WTC11 (cell line): Measurements from ENCODE around the gene ARG1.

Source experiments
- ATF1 ChIP-seq: sonication (generic); formaldehyde crosslinking; IDR thresholded peaks from 2 replicates; pipeline ENCODE4 v1.8.1; 2023; ENCODE audit warnings: mild to moderate bottlenecking, moderate library complexity, missing genetic modification reagents
- ELF4 ChIP-seq: sonication (generic); formaldehyde crosslinking; IDR thresholded peaks from 2 replicates; pipeline ENCODE4 v1.8.1; 2022; ENCODE audit warnings: low read depth, mild to moderate bottlenecking, moderate library complexity, missing genetic modification reagents
- ETV6 ChIP-seq: sonication (generic); formaldehyde crosslinking; IDR thresholded peaks from 2 replicates; pipeline ENCODE4 v1.8.1; 2022; ENCODE audit warnings: mild to moderate bottlenecking, missing genetic modification reagents
- FOXK1 ChIP-seq: sonication (generic); formaldehyde crosslinking; IDR thresholded peaks from 2 replicates; pipeline ENCODE4 v1.8.0; 2022; ENCODE audit warnings: mild to moderate bottlenecking, moderate library complexity, missing genetic modification reagents
- RELA ChIP-seq: sonication (generic); formaldehyde crosslinking; IDR thresholded peaks from 2 replicates; pipeline ENCODE4 v1.8.1; 2022; ENCODE audit warnings: missing genetic modification reagents, mild to moderate bottlenecking, borderline replicate concordance
- TEAD4 ChIP-seq: sonication (generic); formaldehyde crosslinking; IDR thresholded peaks from 2 replicates; pipeline ENCODE4 v1.8.0; 2022; ENCODE audit warnings: mild to moderate bottlenecking, missing genetic modification reagents
- TF ChIP-seq, protein P1 (sequence below): sonication (generic); formaldehyde crosslinking; IDR thresholded peaks from 2 replicates; pipeline ENCODE4 v1.8.0; 2022; ENCODE audit warnings: mild to moderate bottlenecking, missing genetic modification reagents
- TF ChIP-seq, protein P2 (sequence below): sonication (generic); formaldehyde crosslinking; IDR thresholded peaks from 2 replicates; pipeline ENCODE4 v1.8.1; 2023; ENCODE audit warnings: mild to moderate bottlenecking, missing genetic modification reagents, moderate library complexity
- TF ChIP-seq, protein P3 (sequence below): fragments of 200-600 bp; IDR thresholded peaks from 2 replicates; pipeline ENCODE4 v1.8.0; 2022; ENCODE audit warnings: antibody characterized with exemption
- TF ChIP-seq, protein P4 (sequence below): sonication (generic); formaldehyde crosslinking; IDR thresholded peaks from 2 replicates; pipeline ENCODE4 v1.8.0; 2022; ENCODE audit warnings: mild to moderate bottlenecking, missing genetic modification reagents

DNA sequence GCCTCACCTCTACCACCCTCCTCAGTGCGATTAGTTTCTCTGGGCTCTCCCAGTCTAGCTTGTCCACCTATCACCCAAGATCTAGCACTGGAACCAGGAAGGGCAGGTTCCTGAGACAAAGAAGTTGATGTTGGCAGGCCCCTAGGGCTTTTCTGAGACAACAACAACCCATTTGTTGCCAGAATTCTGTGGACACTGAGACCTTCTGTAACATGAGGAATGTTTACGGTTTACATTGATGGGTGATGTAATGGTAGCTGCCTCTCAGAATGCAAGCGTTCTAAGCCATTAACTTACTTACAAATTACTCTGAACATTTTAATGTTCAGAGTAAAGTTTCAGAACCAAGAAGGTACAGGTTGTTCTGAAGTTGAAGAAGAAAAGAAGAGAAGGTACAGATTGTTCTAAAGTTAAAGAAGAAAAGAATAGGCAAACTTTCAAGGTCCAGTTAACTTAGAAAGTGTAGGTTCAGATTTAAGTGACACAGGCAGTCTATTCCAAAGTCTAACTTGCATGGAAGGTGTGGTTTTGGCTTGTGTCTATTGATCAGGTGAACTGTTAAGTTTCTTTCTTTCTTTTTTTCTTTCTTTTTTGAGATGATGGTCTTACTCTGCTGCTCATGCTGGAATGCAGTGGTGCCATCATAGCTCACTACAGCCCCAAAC, 58.7 kb downstream of the ARG1 start:
- TF ChIP-seq TEAD4 (no peak), RELA (CRISPR knock-in tag) (no peak), ELF4 (CRISPR knock-in tag) (no peak), ETV6 (no peak), ATF1 (CRISPR knock-in tag) (no peak), FOXK1 (CRISPR knock-in tag) (no peak)
- TF ChIP-seq, protein P1, sequence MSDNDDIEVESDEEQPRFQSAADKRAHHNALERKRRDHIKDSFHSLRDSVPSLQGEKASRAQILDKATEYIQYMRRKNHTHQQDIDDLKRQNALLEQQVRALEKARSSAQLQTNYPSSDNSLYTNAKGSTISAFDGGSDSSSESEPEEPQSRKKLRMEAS (CRISPR knock-in tag): no peak
- TF ChIP-seq, protein P2, sequence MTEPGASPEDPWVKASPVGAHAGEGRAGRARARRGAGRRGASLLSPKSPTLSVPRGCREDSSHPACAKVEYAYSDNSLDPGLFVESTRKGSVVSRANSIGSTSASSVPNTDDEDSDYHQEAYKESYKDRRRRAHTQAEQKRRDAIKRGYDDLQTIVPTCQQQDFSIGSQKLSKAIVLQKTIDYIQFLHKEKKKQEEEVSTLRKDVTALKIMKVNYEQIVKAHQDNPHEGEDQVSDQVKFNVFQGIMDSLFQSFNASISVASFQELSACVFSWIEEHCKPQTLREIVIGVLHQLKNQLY (CRISPR knock-in tag): no peak
- TF ChIP-seq, protein P3, sequence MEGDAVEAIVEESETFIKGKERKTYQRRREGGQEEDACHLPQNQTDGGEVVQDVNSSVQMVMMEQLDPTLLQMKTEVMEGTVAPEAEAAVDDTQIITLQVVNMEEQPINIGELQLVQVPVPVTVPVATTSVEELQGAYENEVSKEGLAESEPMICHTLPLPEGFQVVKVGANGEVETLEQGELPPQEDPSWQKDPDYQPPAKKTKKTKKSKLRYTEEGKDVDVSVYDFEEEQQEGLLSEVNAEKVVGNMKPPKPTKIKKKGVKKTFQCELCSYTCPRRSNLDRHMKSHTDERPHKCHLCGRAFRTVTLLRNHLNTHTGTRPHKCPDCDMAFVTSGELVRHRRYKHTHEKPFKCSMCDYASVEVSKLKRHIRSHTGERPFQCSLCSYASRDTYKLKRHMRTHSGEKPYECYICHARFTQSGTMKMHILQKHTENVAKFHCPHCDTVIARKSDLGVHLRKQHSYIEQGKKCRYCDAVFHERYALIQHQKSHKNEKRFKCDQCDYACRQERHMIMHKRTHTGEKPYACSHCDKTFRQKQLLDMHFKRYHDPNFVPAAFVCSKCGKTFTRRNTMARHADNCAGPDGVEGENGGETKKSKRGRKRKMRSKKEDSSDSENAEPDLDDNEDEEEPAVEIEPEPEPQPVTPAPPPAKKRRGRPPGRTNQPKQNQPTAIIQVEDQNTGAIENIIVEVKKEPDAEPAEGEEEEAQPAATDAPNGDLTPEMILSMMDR: no peak
- TF ChIP-seq, protein P4, sequence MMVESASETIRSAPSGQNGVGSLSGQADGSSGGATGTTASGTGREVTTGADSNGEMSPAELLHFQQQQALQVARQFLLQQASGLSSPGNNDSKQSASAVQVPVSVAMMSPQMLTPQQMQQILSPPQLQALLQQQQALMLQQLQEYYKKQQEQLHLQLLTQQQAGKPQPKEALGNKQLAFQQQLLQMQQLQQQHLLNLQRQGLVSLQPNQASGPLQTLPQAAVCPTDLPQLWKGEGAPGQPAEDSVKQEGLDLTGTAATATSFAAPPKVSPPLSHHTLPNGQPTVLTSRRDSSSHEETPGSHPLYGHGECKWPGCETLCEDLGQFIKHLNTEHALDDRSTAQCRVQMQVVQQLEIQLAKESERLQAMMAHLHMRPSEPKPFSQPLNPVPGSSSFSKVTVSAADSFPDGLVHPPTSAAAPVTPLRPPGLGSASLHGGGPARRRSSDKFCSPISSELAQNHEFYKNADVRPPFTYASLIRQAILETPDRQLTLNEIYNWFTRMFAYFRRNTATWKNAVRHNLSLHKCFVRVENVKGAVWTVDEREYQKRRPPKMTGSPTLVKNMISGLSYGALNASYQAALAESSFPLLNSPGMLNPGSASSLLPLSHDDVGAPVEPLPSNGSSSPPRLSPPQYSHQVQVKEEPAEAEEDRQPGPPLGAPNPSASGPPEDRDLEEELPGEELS: no peak
